ENCODE data around the gene LCN6.
"Not testable (repeated sequence)": the region's sequence is repeated elsewhere in the genome, so short reads cannot be mapped to it uniquely, and the experiment has no call there.

The LCN6 gene

GRCh38 chr9:136748201-136748600 lies at the start of gene LCN6:
Gene LCN6, minus strand, starts transcription at chr9:136748525. Its CDS starts 42 bp downstream, at chr9:136748483.
- no peak for DNase-seq

- DNase-seq: not testable (repeated sequence)
Measured at GRCh38 chr9:136796775-136797347, 48.5 kb upstream of the LCN6 start.

GRCh38 chr9:136796238-136796774 lies 48.0 kb upstream of the LCN6 start, which contains the start of gene CCDC183:
Gene CCDC183, plus strand, starts transcription at chr9:136796338. Its CDS starts 60 bp downstream, at chr9:136796398.
- no peak for DNase-seq

GRCh38 chr9:136795000-136795348 lies 46.6 kb upstream of the LCN6 start:
- peak; percentile 14 for DNase-seq

- no peak for DNase-seq
Measured at GRCh38 chr9:136794281-136794999, 46.1 kb upstream of the LCN6 start.

GRCh38 chr9:136793086-136793946 lies 45.0 kb upstream of the LCN6 start:
- DNase-seq: no peak

- DNase-seq: no peak
Measured at GRCh38 chr9:136792321-136793085, 44.2 kb upstream of the LCN6 start.

GRCh38 chr9:136791516-136792276 lies 43.4 kb upstream of the LCN6 start:
- DNase-seq: peak; percentile 17

GRCh38 chr9:136790640-136791515 lies 42.6 kb upstream of the LCN6 start, which contains the start of gene TMEM141:
Gene TMEM141, plus strand, starts transcription at chr9:136791344. Its CDS starts 27 bp downstream, at chr9:136791371.
- peak; percentile 98 for DNase-seq

- DNase-seq: no peak
Measured at GRCh38 chr9:136789523-136789937, 41.2 kb upstream of the LCN6 start.

GRCh38 chr9:136788644-136789522 lies 40.6 kb upstream of the LCN6 start:
- not testable (repeated sequence) for DNase-seq

- DNase-seq: peak; percentile 24
Measured at GRCh38 chr9:136787690-136788400, 39.5 kb upstream of the LCN6 start.

GRCh38 chr9:136786983-136787382 lies 38.7 kb upstream of the LCN6 start:
- DNase-seq: not testable (repeated sequence)

- DNase-seq: no peak
Measured at GRCh38 chr9:136786451-136786850, 38.1 kb upstream of the LCN6 start.

GRCh38 chr9:136785565-136786355 lies 37.4 kb upstream of the LCN6 start:
- not testable (repeated sequence) for DNase-seq

GRCh38 chr9:136784997-136785361 lies 36.7 kb upstream of the LCN6 start:
- no peak for DNase-seq

- DNase-seq: no peak
Measured at GRCh38 chr9:136784249-136784996, 36.1 kb upstream of the LCN6 start.
